ENCODE data around the gene PGC.

PGC gene

DNA sequence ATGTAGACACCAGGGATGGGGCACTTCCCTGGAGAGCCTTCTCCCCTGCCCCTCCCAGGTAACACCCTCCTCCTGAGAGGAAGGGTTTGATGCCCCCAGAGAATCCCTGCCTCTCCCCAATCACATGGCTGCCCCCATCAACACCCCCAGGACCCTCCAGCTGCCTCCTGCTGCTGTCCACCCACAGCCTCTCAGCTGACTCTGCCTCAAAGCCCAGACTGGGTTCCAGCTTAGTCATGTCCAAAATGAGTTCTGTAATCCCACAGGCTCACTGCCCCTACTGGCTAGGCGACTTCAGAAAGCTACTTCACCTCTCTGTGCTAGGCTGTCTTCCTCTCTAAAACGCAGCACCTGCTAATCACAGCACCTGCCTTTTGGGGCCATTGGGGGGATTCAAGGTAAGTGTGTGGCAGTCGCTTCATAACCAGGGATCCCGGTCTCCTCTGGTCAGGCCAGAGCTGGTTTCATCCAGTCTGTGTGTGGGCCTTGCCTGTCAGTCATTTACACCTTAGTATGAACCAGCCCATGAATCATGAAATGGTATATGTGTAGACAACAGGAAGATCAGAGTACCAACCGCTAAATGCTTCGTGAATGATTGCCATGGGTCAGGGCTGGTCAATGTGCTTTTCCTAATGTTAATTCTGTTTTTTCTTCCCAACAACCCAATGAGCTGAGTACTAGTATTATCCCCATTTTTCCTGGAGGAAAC is 52.2 kb downstream of the PGC start:
- H3K36me3 Mint-ChIP-seq, result peaks cover 38% of the 10 kb centered on the region
- H3K4me1 Mint-ChIP-seq, result peaks cover 65% of the 10 kb centered on the region
- H3K27ac Mint-ChIP-seq, result peak overlapping the region; percentile 93
- no peaks in the 10 kb centered on the region for H3K9me3 Mint-ChIP-seq
- ATAC-seq, result no peak
- no peaks in the 10 kb centered on the region for H3K27me3 Mint-ChIP-seq
- H3K4me3 Mint-ChIP-seq, result no peak overlapping the region

DNA sequence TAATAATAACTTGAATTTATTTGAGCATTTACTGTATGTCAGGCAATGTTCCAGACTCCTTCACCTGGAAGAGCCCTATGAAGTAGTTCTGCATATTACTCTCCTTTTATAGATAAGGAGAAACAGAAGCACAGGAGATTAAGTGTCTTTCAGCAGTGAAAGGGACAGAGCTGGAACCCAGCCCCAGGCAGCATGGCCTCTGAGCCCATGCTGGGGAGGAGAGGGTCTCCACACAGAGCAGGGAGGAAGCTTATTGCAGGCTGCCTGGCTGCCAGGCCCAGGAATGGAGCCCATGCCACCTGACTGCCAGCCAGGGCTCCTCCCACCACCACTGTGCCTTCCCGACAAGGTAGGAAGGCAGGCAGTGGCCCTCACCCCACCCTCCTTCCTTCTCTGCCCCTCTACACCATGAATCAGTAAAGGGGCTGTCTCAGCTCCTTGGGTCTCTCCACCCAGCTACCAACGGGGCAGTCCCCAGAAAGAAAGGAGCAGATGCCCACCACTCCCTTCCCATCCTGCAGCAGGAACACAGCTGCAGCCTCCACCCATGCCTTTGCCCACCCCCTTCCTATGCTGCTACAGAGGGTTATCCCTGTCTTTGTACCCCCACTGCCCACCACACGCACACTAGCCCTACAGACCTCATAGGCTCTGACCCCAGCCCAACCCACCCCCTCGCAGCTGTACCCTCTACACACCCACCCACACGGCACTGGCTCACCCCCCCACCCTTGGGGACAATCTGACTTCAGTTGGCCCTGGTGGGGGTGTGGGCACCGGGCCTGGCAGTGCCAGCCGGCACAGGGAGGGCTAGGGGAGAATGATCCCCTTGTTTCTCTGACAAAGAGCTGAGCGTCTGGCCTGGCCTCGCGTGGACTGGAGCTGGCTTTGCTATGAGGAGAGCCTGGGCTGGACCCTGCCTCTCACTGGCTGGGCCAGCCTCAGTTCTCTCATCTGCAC is 53.6 kb downstream of the PGC start:
- Mint-ChIP-seq H3K36me3 (peaks cover 45% of the 10 kb centered on the region), H3K27ac (peak overlapping the region; percentile 93), H3K27me3 (no peaks in the 10 kb centered on the region)

DNA sequence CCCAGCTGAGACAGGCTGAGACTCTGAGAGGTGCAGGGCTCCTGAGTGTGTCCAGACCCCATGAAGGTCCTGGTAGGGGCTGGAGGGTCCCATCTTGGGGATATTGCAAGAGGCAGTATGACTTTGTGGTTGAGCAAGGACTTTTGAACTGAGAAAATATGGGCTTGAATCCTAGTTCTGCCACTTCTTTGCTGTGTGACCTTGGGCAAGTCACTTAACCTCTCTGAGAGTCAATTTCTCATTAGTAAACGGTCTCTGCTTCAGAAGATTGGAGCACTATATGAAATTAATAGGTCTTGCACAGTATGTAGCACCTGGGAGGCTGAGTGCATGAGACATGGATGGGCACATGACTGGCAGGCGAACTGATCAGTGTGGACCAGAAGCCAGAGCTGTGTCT is 54.5 kb downstream of the PGC start:
- Mint-ChIP-seq H3K36me3 (peaks cover 48% of the 10 kb centered on the region), H3K27me3 (no peaks in the 10 kb centered on the region), H3K9me3 (no peaks in the 10 kb centered on the region), H3K27ac (peak overlapping the region; percentile 93), H3K4me3 (no peak overlapping the region), H3K4me1 (peaks cover 60% of the 10 kb centered on the region)
- no peak for ATAC-seq

More for the DNA sequence above, 53.6 kb downstream of the PGC start:
- ATAC-seq, result peak; percentile 36
- no peak overlapping the region for H3K4me3 Mint-ChIP-seq
- peaks cover 61% of the 10 kb centered on the region for H3K4me1 Mint-ChIP-seq
- no peaks in the 10 kb centered on the region for H3K9me3 Mint-ChIP-seq

DNA sequence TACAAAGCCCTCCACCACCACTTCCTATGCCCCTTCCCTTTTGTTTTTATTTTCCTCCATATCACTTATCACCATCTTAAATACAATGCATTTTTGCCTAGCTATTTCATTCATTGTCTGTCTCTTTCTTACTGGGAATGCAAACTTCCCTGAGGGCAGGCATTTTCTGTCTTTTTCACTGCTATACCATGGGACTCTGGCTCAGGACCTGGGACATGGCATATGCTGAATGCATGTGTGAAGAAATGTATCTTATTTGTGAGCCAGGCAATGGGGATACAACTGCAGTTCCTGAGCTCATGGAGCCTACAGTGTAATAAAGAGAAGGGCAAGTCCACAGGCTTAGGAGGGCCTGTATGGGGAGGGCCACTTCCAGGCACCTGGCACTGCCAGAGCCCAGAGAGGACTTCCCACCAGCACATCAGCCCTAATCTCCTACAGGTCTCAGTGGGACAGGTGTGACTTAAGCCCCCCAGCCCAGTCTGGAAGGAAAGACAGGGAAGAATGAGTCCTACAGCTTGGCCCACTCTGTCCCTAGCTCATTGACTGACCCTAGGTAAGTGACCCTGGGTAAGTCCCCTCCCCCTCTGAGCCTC is 55.0 kb downstream of the PGC start:
- Mint-ChIP-seq H3K9me3 (no peaks in the 10 kb centered on the region), H3K27ac (peak overlapping the region; percentile 93), H3K27me3 (no peaks in the 10 kb centered on the region), H3K4me3 (no peak overlapping the region), H3K4me1 (peaks cover 61% of the 10 kb centered on the region), H3K36me3 (peaks cover 53% of the 10 kb centered on the region)
- ATAC-seq, result no peak

DNA sequence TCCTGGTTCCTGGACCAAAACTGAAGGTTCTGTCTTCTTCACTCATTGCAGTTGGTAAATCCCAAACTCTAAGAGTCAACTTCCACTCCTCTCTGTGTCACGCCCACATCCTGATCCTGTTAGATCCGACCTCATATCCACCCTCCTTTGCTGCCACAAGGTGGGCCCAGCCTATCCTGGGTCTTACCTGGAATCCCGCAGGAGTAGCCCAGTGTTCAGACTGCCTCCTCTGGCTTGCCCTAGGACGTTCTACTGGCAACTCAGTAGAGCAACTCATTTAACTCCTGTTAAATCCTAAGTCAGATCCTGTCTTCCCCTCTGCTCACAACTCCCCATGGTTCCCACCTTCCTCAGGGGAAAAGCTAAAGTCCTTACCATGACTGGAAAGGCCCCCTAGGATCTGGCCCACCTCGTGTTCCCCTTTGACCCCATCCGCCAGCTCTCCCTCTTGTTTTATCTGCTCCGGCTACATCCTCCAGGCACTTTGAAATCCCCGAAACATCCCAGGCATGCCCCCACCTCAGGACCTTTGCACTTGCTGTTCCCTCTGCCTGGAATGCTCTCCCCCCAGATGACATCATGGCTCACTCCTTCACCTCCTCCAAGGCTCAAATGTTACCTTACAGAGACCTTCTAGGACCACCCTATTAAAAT is 55.6 kb downstream of the PGC start:
- no peaks in the 10 kb centered on the region for H3K9me3 Mint-ChIP-seq
- H3K4me3 Mint-ChIP-seq, result no peak overlapping the region
- peaks cover 60% of the 10 kb centered on the region for H3K36me3 Mint-ChIP-seq
- peak overlapping the region; percentile 93 for H3K27ac Mint-ChIP-seq
- H3K27me3 Mint-ChIP-seq, result no peaks in the 10 kb centered on the region
- peaks cover 62% of the 10 kb centered on the region for H3K4me1 Mint-ChIP-seq
- ATAC-seq, result no peak

DNA sequence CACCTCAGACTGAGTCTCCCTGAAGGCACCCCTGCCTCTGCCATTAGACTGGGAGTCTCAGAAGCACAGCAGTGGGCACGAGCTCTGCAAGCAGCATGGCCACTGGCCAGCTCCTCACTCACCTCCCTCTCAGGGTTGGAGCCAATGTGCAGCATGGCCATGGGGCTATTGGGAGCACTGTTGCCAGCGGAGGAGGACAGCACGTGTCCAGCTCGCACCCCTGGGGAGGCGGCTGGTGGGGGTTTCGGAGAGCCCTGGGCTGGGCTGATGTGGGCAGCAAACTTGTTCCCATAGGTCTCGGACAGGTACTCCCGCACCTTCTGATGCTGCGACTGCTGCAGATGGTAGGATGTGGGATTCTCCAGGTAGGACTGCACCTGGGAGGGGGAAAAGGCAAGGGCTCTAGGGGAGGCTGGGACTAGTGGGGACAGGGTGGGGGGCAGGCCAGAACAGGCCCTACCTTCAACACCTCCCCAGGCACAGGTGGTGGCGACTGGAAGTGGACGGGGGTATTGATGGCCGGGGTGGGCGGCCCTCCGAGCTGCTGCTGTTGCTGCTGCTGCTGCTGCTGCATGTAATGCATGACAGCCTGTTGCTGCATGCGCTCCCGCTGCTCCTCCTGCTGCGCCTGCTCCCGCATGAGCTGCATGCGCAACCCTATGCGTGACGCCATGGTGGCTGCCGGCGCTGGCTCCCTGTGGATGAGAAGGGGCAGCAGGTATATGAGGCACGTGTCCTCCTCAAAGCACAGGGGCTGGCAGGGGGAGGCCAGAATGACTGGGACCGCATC is 56.5 kb downstream of the PGC start:
- no peak for ATAC-seq
- Mint-ChIP-seq H3K36me3 (peaks cover 68% of the 10 kb centered on the region), H3K4me3 (peak overlapping the region; percentile 8), H3K27me3 (no peaks in the 10 kb centered on the region), H3K4me1 (peaks cover 56% of the 10 kb centered on the region), H3K27ac (peak overlapping the region; percentile 93), H3K9me3 (no peaks in the 10 kb centered on the region)

DNA sequence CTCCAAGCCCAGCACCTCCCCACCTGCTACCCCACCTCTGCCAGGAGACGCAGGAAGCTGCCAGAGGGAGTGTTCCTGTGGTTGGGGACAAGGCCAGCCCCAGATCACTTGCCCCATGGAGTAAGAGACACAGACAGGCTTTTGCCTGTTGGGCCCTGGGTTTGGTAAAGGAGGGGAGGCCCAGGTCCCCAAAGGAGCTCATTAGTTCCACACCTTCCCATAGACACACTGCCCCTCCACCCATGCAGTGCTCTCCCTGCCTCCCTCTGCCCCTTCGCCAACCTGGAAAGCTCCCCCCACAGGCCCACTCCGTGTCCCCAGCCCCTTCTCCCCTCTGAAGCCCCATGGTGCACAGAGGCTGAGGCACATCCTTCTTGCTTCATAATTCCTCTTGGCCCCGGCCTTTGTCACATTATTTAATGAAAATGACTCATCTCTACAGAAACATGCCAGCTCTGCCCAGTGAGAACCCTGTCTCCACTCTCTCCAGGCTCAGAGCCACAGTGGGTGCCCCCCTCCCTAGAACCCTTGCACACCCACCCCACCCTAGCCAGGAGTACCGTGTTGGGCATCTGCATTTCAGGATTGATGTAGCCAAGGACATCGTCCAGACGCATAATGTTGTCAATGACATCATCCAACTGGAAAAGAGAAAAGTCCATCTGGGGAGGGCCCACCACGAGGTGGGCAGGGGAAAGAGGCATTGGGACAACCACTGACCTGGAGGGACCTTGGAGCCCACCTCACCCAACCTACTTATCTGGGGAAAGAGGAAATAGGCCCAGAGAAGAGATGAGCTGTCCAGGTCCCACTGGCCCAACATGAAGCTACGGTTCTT is 57.8 kb downstream of the PGC start:
- no peaks in the 10 kb centered on the region for H3K9me3 Mint-ChIP-seq

DNA sequence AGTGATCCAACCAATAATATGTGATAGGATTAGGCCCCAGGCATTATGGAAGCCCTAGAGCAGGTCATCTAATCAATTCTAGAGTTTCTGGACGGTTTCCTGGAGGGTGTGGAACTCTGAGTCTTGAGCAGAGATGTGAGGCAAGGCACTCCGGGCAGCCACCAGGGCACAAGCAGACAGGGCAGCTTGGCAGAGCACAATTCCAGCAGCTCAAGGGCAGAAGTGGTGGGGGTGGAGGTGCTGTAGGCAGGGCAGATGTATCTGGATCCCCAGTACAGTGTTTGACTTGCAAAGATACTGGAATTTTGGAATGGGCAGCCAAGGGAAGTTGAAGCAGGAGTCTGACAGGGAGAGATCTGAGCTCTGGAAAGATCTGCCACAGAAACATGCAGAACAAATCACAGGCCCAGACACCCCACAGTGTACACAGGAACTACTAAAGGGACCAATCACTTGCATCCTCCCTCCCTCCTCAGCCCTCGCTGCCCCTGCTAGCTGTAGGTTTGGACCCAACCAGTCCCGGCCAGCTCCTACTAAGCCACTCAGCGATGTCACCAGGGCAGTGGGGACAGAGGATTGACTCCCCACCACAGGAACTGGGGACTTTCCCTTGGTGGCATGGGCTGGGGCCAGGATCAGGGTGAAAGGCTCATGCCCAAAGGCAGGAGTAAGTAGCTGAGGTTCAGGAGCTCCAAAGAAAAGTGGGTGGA is 58.8 kb downstream of the PGC start:
- ATAC-seq, result no peak
- Mint-ChIP-seq H3K9me3 (no peaks in the 10 kb centered on the region), H3K27me3 (no peaks in the 10 kb centered on the region), H3K4me3 (no peak overlapping the region), H3K36me3 (peaks cover 60% of the 10 kb centered on the region), H3K4me1 (peaks cover 55% of the 10 kb centered on the region), H3K27ac (peak overlapping the region; percentile 93)

More for the DNA sequence above, 57.8 kb downstream of the PGC start:
- H3K4me3 Mint-ChIP-seq, result no peak overlapping the region
- H3K36me3 Mint-ChIP-seq, result peaks cover 60% of the 10 kb centered on the region
- peaks cover 47% of the 10 kb centered on the region for H3K4me1 Mint-ChIP-seq
- H3K27ac Mint-ChIP-seq, result peak overlapping the region; percentile 93
- no peak for ATAC-seq
- H3K27me3 Mint-ChIP-seq, result no peaks in the 10 kb centered on the region

DNA sequence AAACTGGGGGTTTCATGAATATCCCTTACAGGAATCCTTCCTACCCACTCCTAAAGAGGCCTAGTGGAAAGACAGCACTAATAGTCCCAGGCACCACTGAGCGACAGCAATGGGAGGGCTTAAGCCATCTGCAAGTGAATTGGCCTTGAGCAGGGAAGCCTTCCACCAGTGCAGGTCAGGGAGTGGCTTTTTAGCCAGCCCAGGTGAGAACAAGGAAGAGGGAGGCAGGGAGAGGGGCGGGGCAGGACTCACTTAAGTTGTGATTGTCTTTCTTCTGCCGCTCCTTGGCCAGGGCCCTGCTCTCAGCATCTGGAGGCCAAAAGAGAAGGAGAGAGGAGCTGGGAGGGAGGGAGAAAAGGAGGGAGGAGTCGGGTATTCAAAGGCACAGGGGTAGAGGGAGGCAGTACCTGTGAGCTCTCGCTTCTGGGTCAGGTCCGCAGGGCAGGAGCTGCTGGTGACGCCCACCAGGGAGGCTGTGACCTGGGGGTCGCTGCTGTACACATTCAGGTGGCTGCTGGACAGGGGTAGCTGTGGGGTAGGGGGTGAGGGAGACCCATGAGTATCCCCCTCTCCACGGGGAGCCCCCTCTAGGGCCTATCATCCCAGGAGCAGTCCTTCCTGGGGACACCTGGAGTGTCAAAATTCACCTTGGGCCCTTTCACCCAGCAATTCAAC is 59.6 kb downstream of the PGC start:
- Mint-ChIP-seq H3K4me3 (no peak overlapping the region), H3K27me3 (no peaks in the 10 kb centered on the region), H3K36me3 (peaks cover 60% of the 10 kb centered on the region), H3K4me1 (peaks cover 63% of the 10 kb centered on the region), H3K9me3 (no peaks in the 10 kb centered on the region), H3K27ac (peak overlapping the region; percentile 75)
- ATAC-seq, result no peak
